GM12878 (cell line): Measurements from ENCODE around the gene ABTB1.

Experiments
- FOS ChIP-seq: IDR thresholded peaks from 3 replicates; pipeline ENCODE4 v1.6.1; 2011; ENCODE audit warnings: borderline replicate concordance; ENCODE audit not compliant: insufficient read length; ENCODE audit errors: extremely low read depth
- FOXK2 ChIP-seq: fragments of 450-650 bp; IDR thresholded peaks from 2 replicates; pipeline ENCODE4 v1.6.1; 2017; ENCODE audit warnings: mild to moderate bottlenecking, moderate library complexity
- POLR2A ChIP-seq: IDR thresholded peaks from 2 replicates; pipeline ENCODE4 v1.6.1; 2011; ENCODE audit warnings: low read depth, mild to moderate bottlenecking, low read length
- POLR2AphosphoS5 ChIP-seq: IDR thresholded peaks from 2 replicates; pipeline ENCODE4 v1.6.1; 2011; ENCODE audit warnings: mild to moderate bottlenecking, low read length, inconsistent platforms
- SPI1 ChIP-seq: IDR thresholded peaks from 2 replicates; pipeline ENCODE4 v1.6.1; 2011; ENCODE audit warnings: low read depth, mild to moderate bottlenecking, low read length, moderate library complexity, borderline replicate concordance; ENCODE audit not compliant: insufficient read depth
- YBX1 ChIP-seq: fragments of 450-650 bp; IDR thresholded peaks from 2 replicates; pipeline ENCODE4 v1.6.1; 2016; ENCODE audit warnings: antibody characterized with exemption
- ZBTB33 ChIP-seq: fragments of 450-650 bp; IDR thresholded peaks from 2 replicates; pipeline ENCODE4 v1.6.1; 2017; ENCODE audit warnings: mild to moderate bottlenecking
- ZNF217 ChIP-seq: fragments of 450-650 bp; IDR thresholded peaks from 2 replicates; pipeline ENCODE4 v1.6.1; 2017; ENCODE audit warnings: antibody characterized with exemption, mild to moderate bottlenecking
- ZNF24 ChIP-seq: fragments of 450-650 bp; IDR thresholded peaks from 2 replicates; pipeline ENCODE4 v1.6.1; 2017; ENCODE audit warnings: antibody characterized with exemption, mild to moderate bottlenecking
- ZNF274 ChIP-seq: IDR thresholded peaks from one replicate; pipeline ENCODE4 v1.8.0; 2011; ENCODE audit not compliant: insufficient read length, insufficient read depth
- TF ChIP-seq, protein P1 (sequence below), 3 experiments: IDR thresholded peaks in 2 of 3; conservative IDR thresholded peaks in 1 of 3; 2 replicates each; pipeline ENCODE4 v1.5.1; 2011; ENCODE audit warnings: low read depth in 3 of 3, low read length in 3 of 3, mild to moderate bottlenecking in 3 of 3, control low read depth in 2 of 3, moderate library complexity in 2 of 3, inconsistent platforms in 1 of 3, mixed read lengths in 1 of 3; ENCODE audit not compliant: control insufficient read depth in 2 of 3, insufficient read depth in 1 of 3; ENCODE audit errors: extremely low read depth in 1 of 3

DNA sequence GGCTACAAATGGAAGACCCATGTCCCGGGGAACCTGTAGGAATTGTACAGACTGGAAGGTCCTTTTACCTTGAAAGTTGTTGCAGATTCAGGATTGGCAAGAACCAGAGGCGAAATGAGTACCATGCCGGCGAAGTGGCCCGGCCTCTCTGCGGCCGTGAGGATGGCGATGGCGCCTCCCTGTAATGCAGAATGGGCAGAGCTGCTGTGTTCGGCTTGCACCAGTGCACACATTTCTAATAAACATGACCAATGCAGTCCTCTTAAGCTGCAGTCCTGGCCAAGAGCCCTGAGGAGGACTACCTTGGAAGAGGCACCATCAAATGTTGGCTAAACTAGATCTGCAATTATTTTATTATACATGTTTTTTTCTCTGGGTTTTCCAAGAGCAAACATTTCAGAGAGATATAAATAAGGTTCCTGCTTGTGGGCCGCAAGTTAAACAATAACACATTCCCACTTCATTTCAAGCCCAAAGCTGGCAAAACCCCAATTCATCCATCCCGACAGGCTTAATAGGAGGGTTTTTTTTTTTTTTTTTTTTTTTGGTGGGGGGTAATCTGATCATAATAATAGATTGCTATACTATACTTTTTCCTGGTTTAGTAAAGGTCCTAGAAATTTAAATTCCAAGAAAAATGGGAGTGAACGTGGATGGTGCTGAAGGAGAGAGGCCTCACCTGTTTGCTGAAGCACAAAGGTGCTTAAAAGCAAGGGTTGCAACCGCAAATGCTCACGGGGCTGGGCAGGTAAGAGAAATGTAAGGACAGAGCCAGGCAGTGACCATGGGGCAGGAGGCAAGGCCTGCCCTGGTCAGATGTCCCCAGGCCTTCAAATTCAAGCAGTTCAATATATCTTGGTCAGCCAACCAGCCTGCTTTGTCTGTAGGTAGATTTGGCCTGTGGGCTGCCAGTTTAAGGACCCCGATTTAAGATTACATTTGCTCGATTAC, 48.5 kb downstream of the ABTB1 start:
- TF ChIP-seq SPI1 (no peak), YBX1 (no peak), ZNF24 (no peak), FOS (no peak), ZNF217 (no peak), ZBTB33 (no peak), POLR2A (no peak), ZNF274 (no peak), FOXK2 (no peak), POLR2AphosphoS5 (no peak)
- TF ChIP-seq, protein P1, sequence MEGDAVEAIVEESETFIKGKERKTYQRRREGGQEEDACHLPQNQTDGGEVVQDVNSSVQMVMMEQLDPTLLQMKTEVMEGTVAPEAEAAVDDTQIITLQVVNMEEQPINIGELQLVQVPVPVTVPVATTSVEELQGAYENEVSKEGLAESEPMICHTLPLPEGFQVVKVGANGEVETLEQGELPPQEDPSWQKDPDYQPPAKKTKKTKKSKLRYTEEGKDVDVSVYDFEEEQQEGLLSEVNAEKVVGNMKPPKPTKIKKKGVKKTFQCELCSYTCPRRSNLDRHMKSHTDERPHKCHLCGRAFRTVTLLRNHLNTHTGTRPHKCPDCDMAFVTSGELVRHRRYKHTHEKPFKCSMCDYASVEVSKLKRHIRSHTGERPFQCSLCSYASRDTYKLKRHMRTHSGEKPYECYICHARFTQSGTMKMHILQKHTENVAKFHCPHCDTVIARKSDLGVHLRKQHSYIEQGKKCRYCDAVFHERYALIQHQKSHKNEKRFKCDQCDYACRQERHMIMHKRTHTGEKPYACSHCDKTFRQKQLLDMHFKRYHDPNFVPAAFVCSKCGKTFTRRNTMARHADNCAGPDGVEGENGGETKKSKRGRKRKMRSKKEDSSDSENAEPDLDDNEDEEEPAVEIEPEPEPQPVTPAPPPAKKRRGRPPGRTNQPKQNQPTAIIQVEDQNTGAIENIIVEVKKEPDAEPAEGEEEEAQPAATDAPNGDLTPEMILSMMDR (IDR thresholded peaks at IDR 0.05 in 2 of 3, conservative IDR thresholded peaks at IDR 0.05 in 1 of 3; ENCODE audit: control insufficient read depth in 2 of 3, extremely low read depth in 1 of 3, insufficient read depth in 1 of 3, low read depth in 3 of 3, low read length in 3 of 3): no peak
